HEK293 (cell line): ENCODE data around the gene KCTD12.

Experiments used
- GLI2 ChIP-seq: fragments of 450-650 bp; formaldehyde crosslinking; IDR thresholded peaks from 2 replicates; pipeline ENCODE4; 2017; ENCODE audit warnings: missing biosample characterization, missing genetic modification characterization, low read depth, borderline replicate concordance
- HOXD13 ChIP-seq: sonication (generic); formaldehyde crosslinking; IDR thresholded peaks from 2 replicates; pipeline ENCODE4 v1.8.0; 2022; ENCODE audit warnings: missing genetic modification reagents, borderline replicate concordance
- KLF7 ChIP-seq: fragments of 450-650 bp; formaldehyde crosslinking; IDR thresholded peaks from 2 replicates; pipeline ENCODE4 v1.5.1; 2016; ENCODE audit warnings: missing biosample characterization, missing genetic modification characterization, borderline replicate concordance
- MYNN ChIP-seq: fragments of 450-650 bp; formaldehyde crosslinking; IDR thresholded peaks from 2 replicates; pipeline ENCODE4 v1.5.1; 2016; ENCODE audit warnings: missing biosample characterization, missing genetic modification characterization, borderline replicate concordance
- OVOL3 ChIP-seq: fragments of 450-650 bp; formaldehyde crosslinking; IDR thresholded peaks from 2 replicates; pipeline ENCODE4 v1.5.1; 2016; ENCODE audit warnings: missing biosample characterization, missing genetic modification characterization
- SCRT1 ChIP-seq: fragments of 450-650 bp; formaldehyde crosslinking; IDR thresholded peaks from 2 replicates; pipeline ENCODE4 v1.5.1; 2016; ENCODE audit warnings: missing biosample characterization, missing genetic modification characterization, borderline replicate concordance
- SETDB1 ChIP-seq: IDR thresholded peaks from one replicate; pipeline ENCODE4 v1.6.1; 2017; ENCODE audit warnings: mild to moderate bottlenecking, low read length, moderate library complexity, mixed read lengths; ENCODE audit not compliant: insufficient read length
- SP7 ChIP-seq: fragments of 450-650 bp; formaldehyde crosslinking; IDR thresholded peaks from 2 replicates; pipeline ENCODE4 v1.5.1; 2016; ENCODE audit warnings: missing biosample characterization, missing genetic modification characterization
- YY1 ChIP-seq: fragments of 450-650 bp; formaldehyde crosslinking; IDR thresholded peaks from 2 replicates; pipeline ENCODE4 v1.5.1; 2018; ENCODE audit warnings: missing biosample characterization, missing genetic modification characterization
- YY2 ChIP-seq: fragments of 450-650 bp; formaldehyde crosslinking; IDR thresholded peaks from 2 replicates; pipeline ENCODE4 v1.5.1; 2016; ENCODE audit warnings: missing biosample characterization, missing genetic modification characterization
- ZEB2 ChIP-seq: fragments of 450-650 bp; formaldehyde crosslinking; IDR thresholded peaks from 2 replicates; pipeline ENCODE4 v1.5.1; 2016; ENCODE audit warnings: missing biosample characterization, missing genetic modification characterization
- ZNF10 ChIP-seq: fragments of 450-650 bp; formaldehyde crosslinking; IDR thresholded peaks from 2 replicates; pipeline ENCODE4 v1.5.1; 2017; ENCODE audit warnings: missing biosample characterization, missing genetic modification characterization
- ZNF23 ChIP-seq: fragments of 450-650 bp; formaldehyde crosslinking; IDR thresholded peaks from 2 replicates; pipeline ENCODE4 v1.5.1; 2016; ENCODE audit warnings: missing biosample characterization, missing genetic modification characterization, borderline replicate concordance
- ZNF292 ChIP-seq: fragments of 450-650 bp; formaldehyde crosslinking; IDR thresholded peaks from 2 replicates; pipeline ENCODE4 v1.5.1; 2016; ENCODE audit warnings: low read depth, missing biosample characterization, missing genetic modification characterization, borderline replicate concordance
- ZNF335 ChIP-seq: fragments of 450-650 bp; formaldehyde crosslinking; conservative IDR thresholded peaks from 2 replicates; pipeline ENCODE4 v1.5.1; 2016; ENCODE audit warnings: missing biosample characterization, missing genetic modification characterization
- ZNF621 ChIP-seq: fragments of 450-650 bp; formaldehyde crosslinking; IDR thresholded peaks from 2 replicates; pipeline ENCODE4 v1.5.1; 2017; ENCODE audit warnings: missing biosample characterization, missing genetic modification characterization
- ZNF660 ChIP-seq: fragments of 450-650 bp; IDR thresholded peaks from 2 replicates; pipeline ENCODE4 v1.5.1; 2018; ENCODE audit warnings: missing biosample characterization, mild to moderate bottlenecking, missing genetic modification characterization
- ZNF677 ChIP-seq: fragments of 450-650 bp; IDR thresholded peaks from 2 replicates; pipeline ENCODE4 v1.5.0; 2018; ENCODE audit warnings: missing biosample characterization, mild to moderate bottlenecking, missing genetic modification characterization, moderate library complexity
- ZNF777 ChIP-seq: fragments of 450-650 bp; formaldehyde crosslinking; IDR thresholded peaks from 2 replicates; pipeline ENCODE4 v1.5.1; 2017; ENCODE audit warnings: missing biosample characterization, missing genetic modification characterization, borderline replicate concordance
- TF ChIP-seq, protein P1 (sequence below): fragments of 450-650 bp; formaldehyde crosslinking; IDR thresholded peaks from 2 replicates; pipeline ENCODE4 v1.5.1; 2016; ENCODE audit warnings: missing biosample characterization, missing genetic modification characterization
- TF ChIP-seq, protein P2 (sequence below): IDR thresholded peaks from 2 replicates; pipeline ENCODE4 v1.6.1; 2011; ENCODE audit warnings: mild to moderate bottlenecking, low read depth, low read length, borderline replicate concordance
- TF ChIP-seq, protein P3 (sequence below): fragments of 450-650 bp; formaldehyde crosslinking; IDR thresholded peaks from 2 replicates; pipeline ENCODE4 v1.5.1; 2016; ENCODE audit warnings: missing biosample characterization, missing genetic modification characterization
- TF ChIP-seq, protein P4 (sequence below): fragments of 450-650 bp; IDR thresholded peaks from 2 replicates; pipeline ENCODE4 v1.5.1; 2018; ENCODE audit warnings: missing biosample characterization, missing genetic modification characterization
- TF ChIP-seq, protein P5 (sequence below): fragments of 450-650 bp; formaldehyde crosslinking; IDR thresholded peaks from 2 replicates; pipeline ENCODE4 v1.5.1; 2017; ENCODE audit warnings: missing biosample characterization, mild to moderate bottlenecking, missing genetic modification characterization, moderate library complexity
- TF ChIP-seq, protein P6 (sequence below): fragments of 450-650 bp; formaldehyde crosslinking; IDR thresholded peaks from 2 replicates; pipeline ENCODE4 v1.5.1; 2016; ENCODE audit warnings: missing biosample characterization, missing genetic modification characterization, borderline replicate concordance
- TF ChIP-seq, protein P7 (sequence below): fragments of 450-650 bp; formaldehyde crosslinking; IDR thresholded peaks from 2 replicates; pipeline ENCODE4 v1.5.1; 2017; ENCODE audit warnings: missing biosample characterization, missing genetic modification characterization
- TF ChIP-seq, protein P8 (sequence below): fragments of 450-650 bp; formaldehyde crosslinking; IDR thresholded peaks from 2 replicates; pipeline ENCODE4 v1.5.1; 2017; ENCODE audit warnings: missing biosample characterization, missing genetic modification characterization

KCTD12 gene

DNA sequence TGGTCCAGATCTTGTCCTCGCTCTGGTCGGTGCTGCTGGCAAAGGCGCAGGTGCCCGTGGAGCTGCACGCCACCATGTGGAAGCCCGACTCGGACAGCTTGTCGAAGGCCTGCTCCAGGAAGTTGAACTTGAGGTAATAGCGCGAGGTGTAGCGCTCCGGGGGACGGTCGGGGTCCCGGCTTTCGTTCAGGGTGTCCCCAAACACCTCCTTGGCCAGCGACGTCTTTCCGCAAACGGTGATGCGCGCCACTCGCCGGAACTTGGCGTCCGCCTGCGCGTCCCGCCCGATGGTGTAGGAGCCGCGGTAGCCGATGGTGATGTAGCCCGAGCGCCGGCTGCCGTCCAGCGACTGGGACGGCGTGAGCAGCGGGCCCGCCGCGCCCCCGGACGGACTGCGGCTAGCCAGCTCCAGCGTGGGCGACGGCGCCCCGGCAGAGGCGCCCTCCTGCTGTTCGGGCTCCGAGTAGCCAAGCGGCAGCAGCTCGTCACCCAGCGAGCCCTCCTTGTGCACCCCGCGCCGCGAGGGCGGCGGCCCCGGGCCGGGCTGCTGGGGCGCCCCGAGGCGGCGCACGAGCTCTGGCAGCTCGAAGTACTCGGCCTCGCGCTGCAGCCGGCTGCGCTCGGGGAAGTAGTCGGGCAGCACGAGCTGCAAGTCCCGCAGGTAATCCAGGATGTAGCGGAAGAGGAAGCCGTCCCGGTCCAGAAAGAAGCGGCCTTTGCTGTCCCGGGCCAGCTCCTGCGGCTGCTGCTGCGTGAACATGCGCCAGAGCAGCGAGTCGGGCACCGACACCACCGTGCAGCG lies 801 bp downstream of the KCTD12 start (continued):
- TF ChIP-seq, protein P1, sequence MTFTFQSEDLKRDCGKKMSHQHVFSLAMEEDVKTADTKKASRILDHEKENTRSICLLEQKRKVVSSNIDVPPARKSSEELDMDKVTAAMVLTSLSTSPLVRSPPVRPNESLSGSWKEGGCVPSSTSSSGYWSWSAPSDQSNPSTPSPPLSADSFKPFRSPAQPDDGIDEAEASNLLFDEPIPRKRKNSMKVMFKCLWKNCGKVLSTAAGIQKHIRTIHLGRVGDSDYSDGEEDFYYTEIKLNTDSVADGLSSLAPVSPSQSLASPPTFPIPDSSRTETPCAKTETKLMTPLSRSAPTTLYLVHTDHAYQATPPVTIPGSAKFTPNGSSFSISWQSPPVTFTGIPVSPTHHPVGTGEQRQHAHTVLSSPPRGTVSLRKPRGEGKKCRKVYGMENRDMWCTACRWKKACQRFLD (tag by site-specific recombination) = no peak
- TF ChIP-seq, protein P2, sequence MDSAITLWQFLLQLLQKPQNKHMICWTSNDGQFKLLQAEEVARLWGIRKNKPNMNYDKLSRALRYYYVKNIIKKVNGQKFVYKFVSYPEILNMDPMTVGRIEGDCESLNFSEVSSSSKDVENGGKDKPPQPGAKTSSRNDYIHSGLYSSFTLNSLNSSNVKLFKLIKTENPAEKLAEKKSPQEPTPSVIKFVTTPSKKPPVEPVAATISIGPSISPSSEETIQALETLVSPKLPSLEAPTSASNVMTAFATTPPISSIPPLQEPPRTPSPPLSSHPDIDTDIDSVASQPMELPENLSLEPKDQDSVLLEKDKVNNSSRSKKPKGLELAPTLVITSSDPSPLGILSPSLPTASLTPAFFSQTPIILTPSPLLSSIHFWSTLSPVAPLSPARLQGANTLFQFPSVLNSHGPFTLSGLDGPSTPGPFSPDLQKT = no peak
- TF ChIP-seq KLF7 (no peak), ZNF335 (peak; percentile 85), ZNF10 (tag by site-specific recombination) (no peak), ZNF660 (tag by site-specific recombination) (no peak), YY2 (no peak), ZNF621 (tag by site-specific recombination) (no peak), ZNF23 (tag by site-specific recombination) (no peak), ZNF292 (tag by site-specific recombination) (no peak), HOXD13 (CRISPR knock-in tag) (no peak), OVOL3 (no peak), GLI2 (tag by site-specific recombination) (no peak), SETDB1 (peak; percentile 16), SCRT1 (tag by site-specific recombination) (no peak), MYNN (no peak), YY1 (tag by site-specific recombination) (no peak), SP7 (tag by site-specific recombination) (peak; percentile 14; the same call in 1 of the 2 replicates), ZEB2 (peak; percentile 33; the same call in 1 of the 2 replicates), ZNF777 (no peak), ZNF677 (tag by site-specific recombination) (no peak)
- TF ChIP-seq, protein P3, sequence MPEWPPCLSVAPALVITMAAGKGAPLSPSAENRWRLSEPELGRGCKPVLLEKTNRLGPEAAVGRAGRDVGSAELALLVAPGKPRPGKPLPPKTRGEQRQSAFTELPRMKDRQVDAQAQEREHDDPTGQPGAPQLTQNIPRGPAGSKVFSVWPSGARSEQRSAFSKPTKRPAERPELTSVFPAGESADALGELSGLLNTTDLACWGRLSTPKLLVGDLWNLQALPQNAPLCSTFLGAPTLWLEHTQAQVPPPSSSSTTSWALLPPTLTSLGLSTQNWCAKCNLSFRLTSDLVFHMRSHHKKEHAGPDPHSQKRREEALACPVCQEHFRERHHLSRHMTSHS (tag by site-specific recombination) = no peak
- TF ChIP-seq, protein P4, sequence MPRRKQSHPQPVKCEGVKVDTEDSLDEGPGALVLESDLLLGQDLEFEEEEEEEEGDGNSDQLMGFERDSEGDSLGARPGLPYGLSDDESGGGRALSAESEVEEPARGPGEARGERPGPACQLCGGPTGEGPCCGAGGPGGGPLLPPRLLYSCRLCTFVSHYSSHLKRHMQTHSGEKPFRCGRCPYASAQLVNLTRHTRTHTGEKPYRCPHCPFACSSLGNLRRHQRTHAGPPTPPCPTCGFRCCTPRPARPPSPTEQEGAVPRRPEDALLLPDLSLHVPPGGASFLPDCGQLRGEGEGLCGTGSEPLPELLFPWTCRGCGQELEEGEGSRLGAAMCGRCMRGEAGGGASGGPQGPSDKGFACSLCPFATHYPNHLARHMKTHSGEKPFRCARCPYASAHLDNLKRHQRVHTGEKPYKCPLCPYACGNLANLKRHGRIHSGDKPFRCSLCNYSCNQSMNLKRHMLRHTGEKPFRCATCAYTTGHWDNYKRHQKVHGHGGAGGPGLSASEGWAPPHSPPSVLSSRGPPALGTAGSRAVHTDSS = no peak
- TF ChIP-seq, protein P5, sequence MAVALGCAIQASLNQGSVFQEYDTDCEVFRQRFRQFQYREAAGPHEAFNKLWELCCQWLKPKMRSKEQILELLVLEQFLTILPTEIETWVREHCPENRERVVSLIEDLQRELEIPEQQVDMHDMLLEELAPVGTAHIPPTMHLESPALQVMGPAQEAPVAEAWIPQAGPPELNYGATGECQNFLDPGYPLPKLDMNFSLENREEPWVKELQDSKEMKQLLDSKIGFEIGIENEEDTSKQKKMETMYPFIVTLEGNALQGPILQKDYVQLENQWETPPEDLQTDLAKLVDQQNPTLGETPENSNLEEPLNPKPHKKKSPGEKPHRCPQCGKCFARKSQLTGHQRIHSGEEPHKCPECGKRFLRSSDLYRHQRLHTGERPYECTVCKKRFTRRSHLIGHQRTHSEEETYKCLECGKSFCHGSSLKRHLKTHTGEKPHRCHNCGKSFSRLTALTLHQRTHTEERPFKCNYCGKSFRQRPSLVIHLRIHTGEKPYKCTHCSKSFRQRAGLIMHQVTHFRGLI (tag by site-specific recombination) = no peak
- TF ChIP-seq, protein P6, sequence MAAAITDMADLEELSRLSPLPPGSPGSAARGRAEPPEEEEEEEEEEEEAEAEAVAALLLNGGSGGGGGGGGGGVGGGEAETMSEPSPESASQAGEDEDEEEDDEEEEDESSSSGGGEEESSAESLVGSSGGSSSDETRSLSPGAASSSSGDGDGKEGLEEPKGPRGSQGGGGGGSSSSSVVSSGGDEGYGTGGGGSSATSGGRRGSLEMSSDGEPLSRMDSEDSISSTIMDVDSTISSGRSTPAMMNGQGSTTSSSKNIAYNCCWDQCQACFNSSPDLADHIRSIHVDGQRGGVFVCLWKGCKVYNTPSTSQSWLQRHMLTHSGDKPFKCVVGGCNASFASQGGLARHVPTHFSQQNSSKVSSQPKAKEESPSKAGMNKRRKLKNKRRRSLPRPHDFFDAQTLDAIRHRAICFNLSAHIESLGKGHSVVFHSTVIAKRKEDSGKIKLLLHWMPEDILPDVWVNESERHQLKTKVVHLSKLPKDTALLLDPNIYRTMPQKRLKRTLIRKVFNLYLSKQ = no peak
- TF ChIP-seq, protein P7, sequence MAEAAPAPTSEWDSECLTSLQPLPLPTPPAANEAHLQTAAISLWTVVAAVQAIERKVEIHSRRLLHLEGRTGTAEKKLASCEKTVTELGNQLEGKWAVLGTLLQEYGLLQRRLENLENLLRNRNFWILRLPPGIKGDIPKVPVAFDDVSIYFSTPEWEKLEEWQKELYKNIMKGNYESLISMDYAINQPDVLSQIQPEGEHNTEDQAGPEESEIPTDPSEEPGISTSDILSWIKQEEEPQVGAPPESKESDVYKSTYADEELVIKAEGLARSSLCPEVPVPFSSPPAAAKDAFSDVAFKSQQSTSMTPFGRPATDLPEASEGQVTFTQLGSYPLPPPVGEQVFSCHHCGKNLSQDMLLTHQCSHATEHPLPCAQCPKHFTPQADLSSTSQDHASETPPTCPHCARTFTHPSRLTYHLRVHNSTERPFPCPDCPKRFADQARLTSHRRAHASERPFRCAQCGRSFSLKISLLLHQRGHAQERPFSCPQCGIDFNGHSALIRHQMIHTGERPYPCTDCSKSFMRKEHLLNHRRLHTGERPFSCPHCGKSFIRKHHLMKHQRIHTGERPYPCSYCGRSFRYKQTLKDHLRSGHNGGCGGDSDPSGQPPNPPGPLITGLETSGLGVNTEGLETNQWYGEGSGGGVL = no peak
- TF ChIP-seq, protein P8, sequence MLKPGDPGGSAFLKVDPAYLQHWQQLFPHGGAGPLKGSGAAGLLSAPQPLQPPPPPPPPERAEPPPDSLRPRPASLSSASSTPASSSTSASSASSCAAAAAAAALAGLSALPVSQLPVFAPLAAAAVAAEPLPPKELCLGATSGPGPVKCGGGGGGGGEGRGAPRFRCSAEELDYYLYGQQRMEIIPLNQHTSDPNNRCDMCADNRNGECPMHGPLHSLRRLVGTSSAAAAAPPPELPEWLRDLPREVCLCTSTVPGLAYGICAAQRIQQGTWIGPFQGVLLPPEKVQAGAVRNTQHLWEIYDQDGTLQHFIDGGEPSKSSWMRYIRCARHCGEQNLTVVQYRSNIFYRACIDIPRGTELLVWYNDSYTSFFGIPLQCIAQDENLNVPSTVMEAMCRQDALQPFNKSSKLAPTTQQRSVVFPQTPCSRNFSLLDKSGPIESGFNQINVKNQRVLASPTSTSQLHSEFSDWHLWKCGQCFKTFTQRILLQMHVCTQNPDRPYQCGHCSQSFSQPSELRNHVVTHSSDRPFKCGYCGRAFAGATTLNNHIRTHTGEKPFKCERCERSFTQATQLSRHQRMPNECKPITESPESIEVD (tag by site-specific recombination) = no peak
